ENCODE results near the gene SUN2.

Gene SUN2

DNA sequence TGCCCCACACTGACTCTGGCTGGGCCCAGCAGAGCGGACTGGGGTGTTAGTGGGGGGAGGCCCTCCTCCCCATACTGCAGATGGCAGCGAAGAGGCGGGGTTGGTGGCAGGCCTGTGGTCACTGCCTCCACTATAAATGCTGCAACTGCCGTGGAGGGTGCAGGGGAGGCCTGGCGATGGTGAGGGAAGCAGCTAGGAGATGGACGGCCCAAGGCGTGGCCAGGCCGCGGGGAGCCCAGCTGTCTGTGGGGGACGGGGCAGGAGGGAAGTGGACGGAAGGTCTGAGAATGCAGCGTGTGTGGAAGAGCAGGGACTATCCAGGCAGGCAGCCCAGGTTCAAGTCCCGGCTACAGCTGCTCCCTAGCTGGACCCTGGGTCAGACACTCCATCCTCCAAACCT is 19.9 kb upstream of the SUN2 start:
- DNase-seq, result no peak

DNA sequence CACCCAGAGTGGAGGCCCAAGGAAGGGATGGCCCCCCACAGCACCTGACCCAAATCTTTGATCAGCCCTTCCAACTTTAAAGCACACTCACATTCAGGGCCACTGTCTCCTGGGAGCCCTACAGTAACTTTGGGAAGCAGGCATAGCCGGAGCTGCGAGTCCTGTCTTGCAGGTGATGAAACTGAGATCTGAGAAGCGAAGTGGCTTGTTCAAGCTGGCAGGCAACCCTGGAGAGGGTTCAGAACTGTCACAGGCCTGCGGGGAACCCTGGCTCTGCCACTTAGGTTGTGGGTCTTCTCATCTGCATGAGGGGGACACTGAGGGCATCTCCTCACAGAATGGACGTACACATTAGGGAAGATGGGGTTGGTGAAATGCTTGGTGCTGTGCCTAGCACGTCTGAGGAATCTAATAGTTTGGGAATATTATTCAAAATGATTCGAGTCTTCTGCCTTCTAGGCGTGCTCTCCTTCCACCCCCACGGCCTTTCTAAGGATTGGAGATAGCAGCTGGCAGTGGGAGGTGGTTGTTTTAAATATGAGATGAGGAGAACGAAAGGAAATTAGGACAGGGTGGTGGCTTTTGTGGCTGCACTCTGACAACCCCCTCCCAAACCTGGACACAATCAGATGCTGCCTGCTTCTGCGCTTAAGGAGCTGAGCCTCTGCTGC is 18.8 kb upstream of the SUN2 start:
- DNase-seq, result no peak

DNA sequence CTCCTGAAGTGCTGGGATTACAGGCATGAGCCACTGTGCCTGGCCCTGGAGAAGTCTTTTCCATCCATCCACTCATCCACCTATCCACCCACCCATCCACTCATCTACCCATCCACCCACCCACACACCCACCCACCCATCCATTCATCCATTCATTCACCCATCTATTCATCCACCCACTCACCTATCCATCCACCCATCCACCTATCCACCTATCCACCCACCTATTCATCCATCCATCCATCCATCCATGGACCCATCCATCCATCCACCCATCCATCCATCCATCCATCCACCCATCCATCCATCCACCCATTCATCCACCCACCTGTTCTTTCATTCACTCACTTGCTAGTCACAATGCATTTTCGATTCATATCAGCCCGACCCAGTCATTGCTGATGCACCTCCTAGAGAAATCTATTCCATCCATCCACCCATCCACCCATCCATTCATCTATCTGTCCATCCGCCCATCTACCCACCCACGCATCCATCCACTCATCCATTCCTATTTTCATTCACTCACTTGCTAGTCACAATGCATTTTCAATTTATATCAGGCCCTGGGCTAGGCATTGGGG is 17.7 kb upstream of the SUN2 start:
- no peak for DNase-seq

DNA sequence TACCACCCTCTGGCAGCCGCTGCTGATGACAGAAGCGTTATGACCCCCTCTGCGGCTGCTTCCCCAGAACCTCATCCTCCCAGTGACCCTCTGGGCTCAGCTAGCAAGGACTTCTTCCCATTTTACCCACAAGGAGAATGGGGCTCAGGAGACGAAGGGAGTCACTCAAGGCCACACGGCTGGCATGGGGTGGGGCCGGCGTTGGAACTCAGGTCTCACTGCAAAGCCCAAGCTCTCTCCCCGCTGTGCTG is 16.8 kb upstream of the SUN2 start:
- DNase-seq, result no peak

DNA sequence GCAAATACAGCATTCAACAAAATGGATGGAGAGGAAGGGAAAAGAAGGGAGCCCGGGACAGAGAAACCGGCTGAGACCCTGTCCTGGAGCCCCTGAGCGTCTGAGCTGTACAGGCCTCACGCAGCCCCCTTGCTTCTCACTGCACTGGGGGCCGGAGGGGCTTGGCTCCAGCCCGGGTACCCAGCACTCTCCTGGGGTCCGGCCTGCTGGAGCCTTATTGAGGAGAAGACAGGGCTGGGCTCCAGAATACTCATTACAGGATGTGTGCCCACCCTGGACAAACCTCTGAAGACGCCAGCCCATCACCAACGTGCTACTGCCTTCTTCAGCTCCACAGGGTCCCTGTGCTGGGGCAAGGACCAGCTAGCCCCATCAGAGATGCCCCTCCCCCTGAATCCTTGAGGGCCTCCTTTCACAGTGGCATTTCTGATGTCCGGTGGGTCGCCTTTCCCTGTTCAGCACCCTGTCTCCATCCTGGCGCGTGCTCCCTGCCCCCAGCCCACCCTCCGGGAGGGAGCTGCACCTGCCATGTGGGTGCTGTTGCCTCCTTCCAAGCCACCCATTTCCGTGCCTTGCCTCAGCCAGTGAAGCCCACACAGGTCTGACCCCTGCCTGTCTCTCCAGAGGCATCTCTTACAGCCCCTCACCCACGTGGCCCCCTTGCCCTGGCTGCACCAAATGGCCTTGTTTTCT is 14.6 kb upstream of the SUN2 start:
- no peak for DNase-seq

DNA sequence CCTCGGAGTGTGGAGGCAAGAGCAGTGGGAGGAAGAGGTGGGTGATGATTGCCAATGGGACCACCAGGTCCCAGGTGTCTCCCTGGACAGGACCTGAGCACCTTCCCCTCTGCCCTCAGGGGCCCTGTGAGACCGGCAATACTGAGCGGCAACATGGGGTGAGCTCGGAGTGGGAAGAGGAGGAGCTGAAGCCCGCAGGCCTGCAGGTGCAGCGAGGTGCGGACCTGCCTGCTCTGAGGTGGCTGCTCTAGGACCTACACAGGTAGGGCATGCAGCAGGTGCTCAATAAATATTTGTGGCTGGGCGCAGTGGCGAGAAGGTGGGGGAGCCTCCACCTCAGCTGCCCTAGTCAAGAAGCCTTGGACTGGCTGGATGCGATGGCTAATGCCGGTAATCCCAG is 12.2 kb upstream of the SUN2 start:
- DNase-seq, result no peak

DNA sequence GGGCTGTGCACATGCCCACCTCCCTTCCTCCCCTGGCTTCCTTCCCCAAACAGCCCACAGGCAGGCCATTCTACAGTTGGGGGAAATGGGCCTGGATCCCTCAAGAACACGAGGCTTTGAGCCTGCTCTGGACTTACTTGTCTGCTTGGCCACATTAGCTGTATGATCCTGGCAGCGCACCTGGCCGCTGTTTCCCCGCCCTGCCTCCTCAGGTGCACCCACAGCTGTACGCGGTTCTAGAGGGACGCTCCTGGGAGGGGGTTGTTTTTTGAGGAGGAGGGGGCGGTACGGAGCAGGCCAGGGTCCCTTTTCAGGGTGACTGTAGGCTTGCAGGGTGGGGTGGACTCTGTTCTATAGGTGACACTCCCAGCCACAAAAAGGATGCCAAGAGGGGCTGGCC is 11.5 kb upstream of the SUN2 start:
- DNase-seq, result no peak

DNA sequence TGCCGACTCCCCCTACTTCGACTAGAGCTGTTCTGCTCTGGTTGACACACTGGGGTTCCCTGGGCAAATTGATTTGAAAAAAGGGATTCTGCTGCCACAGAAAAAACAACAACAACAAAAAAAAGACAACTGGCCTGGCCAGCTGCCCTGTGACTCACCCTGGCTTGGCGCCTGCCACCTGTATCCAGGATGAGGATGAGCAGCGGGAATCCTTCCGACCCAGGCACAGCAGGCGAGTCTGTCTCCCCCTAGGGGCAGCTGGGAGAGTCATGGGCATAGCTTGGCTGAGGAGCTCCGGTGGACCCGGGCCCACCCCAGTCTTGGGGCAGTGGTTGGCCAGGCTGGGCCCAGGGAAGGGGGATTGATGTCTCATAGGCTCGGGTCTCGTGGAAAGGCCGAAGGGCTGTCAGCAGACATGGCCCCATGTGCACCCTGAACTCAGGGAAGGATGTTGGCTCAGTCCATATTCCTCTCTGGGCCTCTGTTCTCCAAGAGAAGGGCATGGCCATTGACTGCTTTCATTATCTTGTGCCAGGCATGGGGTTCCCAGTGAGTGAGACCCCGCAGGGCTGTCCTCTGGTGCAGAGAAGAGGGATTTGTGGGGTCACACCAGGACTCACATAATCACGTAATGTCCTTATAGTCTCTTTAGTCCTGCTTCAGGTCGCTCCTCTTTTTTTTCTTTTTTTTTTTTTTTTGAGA is 10.4 kb upstream of the SUN2 start:
- DNase-seq, result peak; percentile 17

DNA sequence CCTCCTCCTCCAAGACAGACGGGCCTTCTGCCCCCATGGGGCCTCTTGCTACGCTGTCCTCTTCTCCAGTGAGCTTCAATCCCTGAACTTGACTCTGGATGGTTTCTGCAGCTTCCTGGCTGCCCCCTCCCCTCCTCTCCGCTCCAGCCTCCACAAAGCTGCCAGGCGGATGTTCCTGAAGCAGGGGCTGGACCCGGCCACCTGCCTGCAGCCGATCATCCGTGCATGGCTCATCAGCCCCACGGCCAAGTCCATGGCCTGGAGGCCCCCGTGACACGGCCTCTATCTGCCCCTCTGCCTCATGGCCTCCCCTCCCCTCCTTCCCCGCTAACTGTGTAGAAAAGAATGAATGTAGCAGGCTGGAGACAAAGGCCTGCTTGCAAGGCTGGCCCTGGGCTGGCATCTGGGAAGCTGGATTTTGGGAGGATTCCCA is 6.8 kb upstream of the SUN2 start:
- DNase-seq, result no peak

DNA sequence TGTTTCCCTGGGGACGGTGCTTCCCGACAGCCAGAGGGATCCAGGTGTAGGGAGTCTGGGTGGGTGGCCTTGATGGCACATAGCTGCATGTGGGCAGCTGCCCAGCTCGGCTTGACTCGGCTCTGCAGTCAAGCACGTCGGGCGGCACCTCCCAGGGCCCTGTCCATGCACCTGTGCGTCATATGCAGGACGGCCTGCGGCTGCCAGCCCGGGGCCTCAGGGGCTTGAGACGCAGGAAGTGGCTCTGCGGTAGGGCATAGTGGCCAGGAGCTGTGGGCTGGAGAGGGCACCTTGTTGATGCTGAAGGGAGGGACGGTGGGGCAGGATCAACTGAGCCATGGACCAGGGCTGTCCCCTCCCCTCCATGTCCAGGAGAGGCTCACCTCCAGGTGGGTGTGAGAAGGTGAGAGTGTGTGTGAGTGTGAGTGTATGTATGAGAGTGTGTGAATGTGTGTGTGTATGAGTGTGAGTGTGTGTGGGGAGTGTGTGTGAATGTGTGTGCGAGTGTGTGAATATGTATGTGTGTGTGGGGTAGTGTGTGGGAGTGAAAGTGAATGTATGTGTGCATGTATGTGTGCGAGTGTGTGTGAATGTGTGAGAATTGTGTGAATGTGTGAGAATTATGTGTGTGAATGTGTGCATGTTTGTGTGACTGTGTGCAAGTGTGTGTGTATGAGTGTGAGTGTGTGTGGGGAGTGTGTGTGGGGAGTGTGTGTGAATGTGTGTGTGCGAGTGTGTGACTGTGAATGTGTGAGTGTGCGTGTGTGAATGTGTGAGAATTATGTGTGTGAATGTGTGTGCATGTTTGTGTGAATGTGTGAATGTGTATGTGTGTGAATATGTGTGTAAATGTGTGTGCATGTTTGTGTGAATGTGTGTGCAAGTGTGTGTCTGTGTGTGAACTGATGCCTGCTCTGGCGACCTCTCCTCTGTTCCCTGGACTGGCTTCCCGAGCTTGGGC is 5.7 kb upstream of the SUN2 start:
- no peak for DNase-seq

DNA sequence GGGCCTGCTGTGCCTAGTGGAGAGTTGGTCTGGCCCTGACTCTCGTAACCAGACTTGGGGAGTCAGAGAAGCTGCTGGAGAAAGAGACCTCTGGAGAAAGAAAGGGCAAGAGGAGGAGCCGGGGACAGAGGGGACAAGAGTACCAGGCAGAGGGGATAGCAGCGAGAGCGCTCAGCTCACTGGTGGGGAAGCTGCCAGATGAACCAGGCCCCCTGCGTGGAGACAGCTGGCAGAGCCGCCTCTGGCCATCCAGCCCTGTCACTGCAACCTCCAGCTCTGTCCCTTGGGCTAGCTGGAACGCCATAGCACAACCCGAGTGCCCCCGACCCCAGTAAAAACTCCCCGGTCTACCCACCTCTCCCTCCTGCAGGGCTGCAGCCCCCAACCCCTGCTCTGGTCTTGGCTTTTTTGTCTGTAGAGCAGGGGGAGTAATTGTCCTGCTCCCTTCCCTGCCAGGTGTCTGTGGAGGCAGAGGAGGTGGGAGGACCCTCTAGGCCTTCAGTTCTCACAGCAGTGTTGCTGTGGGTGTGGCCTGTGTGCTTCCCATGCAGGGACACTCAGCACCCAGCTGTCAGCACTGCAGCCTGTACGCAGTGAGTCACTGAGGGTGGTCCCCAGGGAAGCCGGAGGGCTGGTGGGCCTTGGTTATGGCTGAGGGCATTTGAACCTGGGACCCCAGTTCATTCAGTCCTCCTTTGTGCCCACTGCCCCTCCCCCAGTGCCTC is 4.8 kb upstream of the SUN2 start:
- DNase-seq, result no peak

DNA sequence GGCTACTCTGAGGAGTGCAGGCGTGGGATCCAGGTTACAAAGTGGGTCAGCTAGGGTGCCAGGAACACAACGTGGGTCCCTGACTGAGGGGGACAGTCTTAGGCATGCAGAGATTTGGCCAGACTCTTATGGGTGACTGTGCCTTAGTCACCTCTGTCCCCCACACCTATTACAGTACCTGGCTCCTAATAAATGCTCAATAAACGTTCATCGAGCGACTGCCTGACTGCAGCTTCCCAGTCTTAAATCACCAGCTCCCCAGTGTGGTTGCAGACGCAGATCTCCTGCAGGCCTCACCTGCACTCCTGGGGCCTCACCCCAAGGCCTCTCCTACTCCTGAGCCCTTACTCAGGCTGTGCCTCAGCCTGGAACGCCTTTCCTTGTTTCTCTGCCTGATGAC is 3.2 kb upstream of the SUN2 start:
- DNase-seq, result no peak

DNA sequence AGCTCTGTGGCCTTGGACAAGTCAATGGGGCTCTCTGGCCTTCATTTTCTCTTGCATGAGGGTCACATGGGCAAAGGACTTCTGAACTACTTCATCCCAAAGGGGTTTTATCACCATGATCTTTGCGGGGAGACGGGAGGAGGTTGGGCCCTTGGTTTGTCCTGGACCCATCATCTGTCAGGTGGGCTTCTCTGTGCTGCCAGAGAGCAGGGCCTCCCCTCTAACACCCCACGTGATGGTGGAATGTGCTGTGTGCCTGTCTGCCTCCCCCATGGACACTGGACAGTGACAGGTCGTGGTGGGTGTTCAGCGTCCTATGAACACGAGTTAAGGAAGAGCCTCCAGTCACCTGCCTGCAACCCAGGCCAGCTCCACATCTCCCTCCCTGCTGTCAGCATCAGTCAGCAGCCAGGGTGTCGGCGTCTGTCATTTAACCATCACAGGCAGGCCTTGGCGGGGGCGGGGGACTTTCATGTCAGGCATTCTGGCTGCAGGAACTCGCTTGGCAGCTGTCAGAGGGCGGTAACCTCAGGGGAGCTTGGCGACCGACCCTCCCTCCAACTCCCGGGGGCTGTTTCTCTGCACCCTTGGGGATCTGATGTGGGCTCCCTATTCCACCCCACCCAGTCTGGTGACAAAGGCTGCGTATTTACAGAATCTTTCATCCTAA is 2.6 kb upstream of the SUN2 start:
- DNase-seq, result peak; percentile 76

DNA sequence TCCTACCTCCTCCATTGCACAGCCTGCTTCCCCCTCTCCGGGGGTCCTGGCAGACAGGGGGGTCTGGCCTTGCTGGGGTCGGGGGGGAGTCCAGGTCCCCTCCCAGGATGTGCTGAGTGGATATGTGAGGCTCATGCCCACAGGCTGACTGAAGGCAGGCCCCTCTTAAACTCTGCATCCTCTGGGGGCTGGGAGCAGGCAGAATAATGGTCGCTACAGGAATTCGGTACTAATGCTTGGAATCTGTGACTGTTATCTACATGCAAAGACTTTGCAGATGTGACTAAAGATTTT is 1.6 kb upstream of the SUN2 start:
- no peak for DNase-seq

DNA sequence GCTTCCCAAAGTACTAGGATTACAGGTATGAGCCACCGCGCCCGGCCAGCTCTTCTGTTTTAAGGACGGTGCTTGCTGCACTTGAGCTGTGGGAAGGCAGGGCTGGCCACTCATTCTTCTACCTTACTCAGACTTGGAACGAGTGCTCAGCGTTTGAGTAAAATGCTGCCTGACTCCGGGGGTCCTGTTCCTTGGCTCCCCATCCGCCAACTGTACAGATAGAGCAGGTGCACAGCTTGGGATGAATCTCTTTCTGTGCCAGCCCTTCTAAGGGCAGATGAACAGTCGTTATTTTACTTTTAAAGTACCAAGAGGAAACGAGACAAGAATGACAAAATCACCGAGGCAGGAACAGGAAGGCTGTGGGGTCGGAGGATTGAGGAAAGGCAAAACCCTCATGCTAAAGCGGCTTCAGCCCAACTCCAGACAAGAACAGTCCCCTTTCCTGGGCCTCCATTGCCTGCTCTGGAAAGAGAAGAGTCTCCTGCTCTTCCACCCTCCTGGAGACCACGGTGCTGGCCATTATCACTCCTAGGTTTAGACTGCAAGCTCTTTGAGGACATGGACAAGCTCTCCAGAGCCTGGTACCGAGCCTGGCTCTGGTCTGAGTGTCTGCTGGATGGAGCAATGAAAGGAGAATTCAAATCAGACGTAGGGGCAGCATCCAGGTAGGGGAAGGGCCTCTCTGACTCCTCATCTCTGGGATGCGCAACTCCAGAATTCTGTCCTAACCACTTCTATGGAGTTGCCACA is 1.1 kb upstream of the SUN2 start:
- no peak for DNase-seq

DNA sequence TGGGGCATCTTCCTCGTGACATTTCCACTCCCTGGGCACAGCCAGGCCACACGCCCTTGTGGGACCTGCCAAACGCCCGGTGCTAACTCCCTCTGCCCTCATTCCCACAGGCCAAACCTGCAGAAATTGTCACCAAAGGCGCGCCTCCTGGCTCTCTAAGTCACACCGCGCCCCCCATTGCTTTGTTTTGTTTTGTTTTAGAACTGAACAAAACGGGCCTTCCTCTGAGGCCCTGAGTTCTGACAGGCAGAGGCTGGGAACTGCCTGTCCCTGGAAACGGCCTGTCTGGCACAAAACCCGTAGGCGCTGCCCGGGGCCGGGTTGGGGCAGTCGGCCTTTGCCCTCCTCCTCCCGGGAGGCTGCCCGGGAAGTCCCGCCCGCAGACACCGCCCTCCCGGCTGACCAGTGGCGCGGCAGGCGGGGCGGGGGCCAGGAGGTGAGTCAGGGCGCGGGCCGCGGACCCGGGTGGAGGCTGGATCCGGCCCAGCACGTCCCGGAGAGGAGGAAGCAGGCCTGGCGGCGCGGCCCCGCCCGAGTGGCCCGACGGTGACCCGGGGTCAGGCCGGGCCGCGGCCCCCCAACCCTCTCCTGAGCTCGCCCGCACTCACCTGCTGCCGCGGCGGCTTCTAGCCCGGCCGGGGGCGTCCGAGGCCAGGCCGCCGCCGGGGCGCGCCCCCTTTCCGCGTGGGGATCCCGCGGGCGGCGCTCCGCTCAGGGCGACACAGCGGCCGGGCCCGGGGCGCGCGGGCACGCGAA is 465 bp downstream of the SUN2 start:
- DNase-seq, result peak; percentile 56

DNA sequence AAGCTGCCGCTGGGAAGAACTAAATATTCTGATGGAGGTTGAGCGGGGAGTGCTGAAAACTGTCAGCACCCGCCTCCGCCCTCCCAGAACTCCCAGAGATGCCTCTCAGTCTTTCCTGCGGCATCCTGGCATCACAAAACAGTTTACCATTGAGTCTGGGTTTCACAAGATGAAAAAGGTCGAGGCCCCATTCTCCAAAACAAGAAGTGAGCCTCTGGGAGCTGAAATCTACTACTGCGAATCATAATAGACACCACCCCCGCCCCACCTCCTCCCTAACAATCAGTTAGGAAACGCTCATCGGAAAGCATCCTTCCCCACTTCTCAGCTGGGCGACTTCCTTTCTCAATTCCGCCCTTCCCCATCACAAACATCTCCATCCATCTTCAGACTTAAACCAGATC is 1.0 kb downstream of the SUN2 start:
- DNase-seq, result peak; percentile 35

DNA sequence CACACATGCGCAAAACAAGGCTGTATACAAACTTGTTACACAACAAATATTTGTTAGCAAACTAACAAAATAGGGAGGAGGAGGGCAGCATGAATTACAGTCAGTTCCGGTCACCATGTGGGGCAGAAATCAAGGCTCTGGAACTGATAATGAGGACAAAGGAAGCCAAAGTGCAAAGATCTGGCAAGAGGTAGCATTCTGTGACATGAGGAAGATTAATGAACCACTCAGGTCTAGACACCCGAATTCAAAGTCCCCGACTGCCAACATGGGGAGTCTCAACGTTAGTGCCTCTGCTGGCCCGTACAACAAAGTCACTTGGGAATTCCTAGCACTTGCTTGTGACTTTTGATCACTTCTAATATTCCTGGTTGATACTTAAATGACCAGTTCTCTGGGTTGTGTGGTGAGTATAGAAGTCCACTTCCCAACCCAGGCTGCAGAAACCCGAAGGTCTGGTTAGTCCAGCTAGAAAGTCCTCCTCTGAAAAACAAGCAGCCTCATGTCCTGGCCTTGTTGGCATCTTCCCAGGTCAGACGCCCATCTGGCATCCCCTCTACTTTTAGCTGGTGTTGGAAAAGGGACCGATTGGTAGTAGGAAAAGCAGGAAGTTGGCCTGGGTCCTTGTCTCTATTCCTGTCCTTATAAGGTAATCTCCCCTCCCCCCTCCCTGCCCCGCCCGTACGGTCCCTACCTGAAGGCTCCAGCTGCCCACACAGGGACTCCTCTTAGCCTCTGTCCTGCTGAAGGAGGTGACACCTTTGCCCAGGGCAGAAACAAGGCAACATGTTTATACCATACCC is 1.6 kb downstream of the SUN2 start:
- DNase-seq, result peak; percentile 21
